Glutamatergic neuron (in vitro differentiated cells): ENCODE measurements around the gene ICAM4. TPM values are rescaled to one million over a fixed set of nuclear protein-coding genes. Genes with fewer than 3 reads are reported as not detected.
"Not testable (repeated sequence)": the region's sequence is repeated elsewhere in the genome, so short reads cannot be mapped to it uniquely, and the experiment has no call there.

Experiments
- DNase-seq: peaks from one replicate; pipeline ENCODE4 v3.0.0; 2022
- H3K27ac Mint-ChIP-seq: one replicate; pipeline ENCODE4 v1.8.0; 2020; ENCODE audit warnings: mild to moderate bottlenecking, mixed read lengths, inconsistent platforms; ENCODE audit not compliant: unreplicated experiment
- H3K27me3 Mint-ChIP-seq: one replicate; pipeline ENCODE4 v1.8.0; 2020; ENCODE audit warnings: mild to moderate bottlenecking, moderate library complexity, mixed read lengths, inconsistent platforms; ENCODE audit not compliant: unreplicated experiment
- H3K36me3 Mint-ChIP-seq: one replicate; pipeline ENCODE4 v1.8.0; 2020; ENCODE audit warnings: mild to moderate bottlenecking, mixed read lengths, inconsistent platforms; ENCODE audit not compliant: unreplicated experiment
- H3K4me1 Mint-ChIP-seq: one replicate; pipeline ENCODE4 v1.8.0; 2020; ENCODE audit warnings: mild to moderate bottlenecking, low read depth, mixed read lengths, inconsistent platforms; ENCODE audit not compliant: unreplicated experiment
- H3K4me3 Mint-ChIP-seq: one replicate; pipeline ENCODE4 v1.8.0; 2020; ENCODE audit warnings: mild to moderate bottlenecking, mixed read lengths, inconsistent platforms; ENCODE audit not compliant: unreplicated experiment
- H3K9me3 Mint-ChIP-seq: one replicate; pipeline ENCODE4 v1.8.0; 2020; ENCODE audit warnings: mild to moderate bottlenecking, moderate library complexity, mixed read lengths, inconsistent platforms; ENCODE audit not compliant: unreplicated experiment
- CTCF ChIP-seq: fragments of 200-600 bp; sonication (generic); IDR thresholded peaks from one replicate; pipeline ENCODE4 v1.5.0; 2021; ENCODE audit not compliant: partially characterized antibody, unreplicated experiment
- total RNA-seq: library from RNA; stranded (reverse); fragmentation: NEBNext Ultra II Directional; extraction: Animal tissue kit (Norgen Biotek cat#: 25700); gene quantifications from one replicate; pipeline ENCODE4 v1.2.1, GENCODE V29; 2021; ENCODE audit not compliant: unreplicated experiment

ICAM4 gene
- total RNA-seq, 1 donor from 2014 or later, result not detected

GRCh38 chr19:10277795-10278589, 8.8 kb upstream of the ICAM4 start:
- H3K9me3 Mint-ChIP-seq, result no peaks in the 10 kb centered on the region
- H3K27me3 Mint-ChIP-seq, result peaks cover 6% of the 10 kb centered on the region
- no peak for DNase-seq
- no peak overlapping the region for H3K4me3 Mint-ChIP-seq
- no peak for TF ChIP-seq CTCF
- no peaks in the 10 kb centered on the region for H3K4me1 Mint-ChIP-seq
- no peaks in the 10 kb centered on the region for H3K36me3 Mint-ChIP-seq
- H3K27ac Mint-ChIP-seq, result no peak overlapping the region

- no peak for TF ChIP-seq CTCF
- H3K27me3 Mint-ChIP-seq, result peaks cover 6% of the 10 kb centered on the region
- no peaks in the 10 kb centered on the region for H3K9me3 Mint-ChIP-seq
- no peak for DNase-seq
- H3K4me3 Mint-ChIP-seq, result no peak overlapping the region
- no peaks in the 10 kb centered on the region for H3K36me3 Mint-ChIP-seq
- no peaks in the 10 kb centered on the region for H3K4me1 Mint-ChIP-seq
- no peak overlapping the region for H3K27ac Mint-ChIP-seq
These were observed 7.8 kb upstream of the ICAM4 start for GRCh38 chr19:10278935-10279334.

- no peaks in the 10 kb centered on the region for H3K4me1 Mint-ChIP-seq
- no peak overlapping the region for H3K4me3 Mint-ChIP-seq
- H3K27ac Mint-ChIP-seq, result no peak overlapping the region
- no peak for TF ChIP-seq CTCF
- no peak for DNase-seq
- no peaks in the 10 kb centered on the region for H3K36me3 Mint-ChIP-seq
- H3K9me3 Mint-ChIP-seq, result no peaks in the 10 kb centered on the region
- peaks cover 3% of the 10 kb centered on the region for H3K27me3 Mint-ChIP-seq
These were observed 6.9 kb upstream of the ICAM4 start for GRCh38 chr19:10279737-10280442.

- not testable (repeated sequence) for H3K9me3 Mint-ChIP-seq, H3K27ac Mint-ChIP-seq, H3K4me3 Mint-ChIP-seq, H3K27me3 Mint-ChIP-seq, H3K4me1 Mint-ChIP-seq, DNase-seq, H3K36me3 Mint-ChIP-seq
These were observed 4.7 kb upstream of the ICAM4 start for GRCh38 chr19:10282043-10282442.

GRCh38 chr19:10283301-10284064, 3.3 kb upstream of the ICAM4 start:
- Mint-ChIP-seq H3K4me1 (no peaks in the 10 kb centered on the region), H3K27me3 (peaks cover 11% of the 10 kb centered on the region), H3K4me3 (no peak overlapping the region), H3K36me3 (no peaks in the 10 kb centered on the region), H3K27ac (no peak overlapping the region), H3K9me3 (peaks cover 5% of the 10 kb centered on the region)
- no peak for TF ChIP-seq CTCF
- no peak for DNase-seq
